GM23338 (cell line): ENCODE data around the gene MEAK7. TPM values are rescaled to one million over a fixed set of nuclear protein-coding genes. Genes with fewer than 3 reads are reported as not detected.

ENCODE experiments used
- ATAC-seq: fragments of 200-7000 bp; cut with Tn5 transposase; 3 replicates; pipeline ENCODE4 v1.9.1; 2020
- DNase-seq: peaks from one replicate; pipeline ENCODE4 v3.0.0-alpha.2; 2015; ENCODE audit warnings: low spot score
- H2AFZ ChIP-seq: fragments of 200-600 bp; sonication (generic); 2 replicates; pipeline ENCODE4 v1.8.0; 2016; ENCODE audit warnings: antibody characterized with exemption, mild to moderate bottlenecking, moderate library complexity
- H3F3A ChIP-seq: fragments of 200-600 bp; sonication (generic); replicated peaks from 2 replicates; pipeline ENCODE4 v1.8.0; 2017; ENCODE audit warnings: antibody characterized with exemption, mixed run types, low read depth
- H3K27ac ChIP-seq: fragments of 200-600 bp; sonication (generic); 2 replicates; pipeline ENCODE4 v1.6.1; 2016; ENCODE audit warnings: low read depth
- H3K27me3 ChIP-seq: fragments of 200-600 bp; sonication (generic); 2 replicates; pipeline ENCODE4 v1.8.0; 2016; ENCODE audit warnings: mild to moderate bottlenecking, mixed run types, moderate library complexity; ENCODE audit not compliant: insufficient read depth
- H3K36me3 ChIP-seq: fragments of 200-600 bp; sonication (generic); 2 replicates; pipeline ENCODE4 v1.8.0; 2016; ENCODE audit warnings: mild to moderate bottlenecking; ENCODE audit not compliant: insufficient read depth
- H3K4me1 ChIP-seq: fragments of 200-600 bp; sonication (generic); 2 replicates; pipeline ENCODE4 v1.8.0; 2016; ENCODE audit warnings: mild to moderate bottlenecking, moderate library complexity; ENCODE audit not compliant: insufficient read depth
- H3K4me2 ChIP-seq: fragments of 200-600 bp; sonication (generic); 2 replicates; pipeline ENCODE4 v1.7.1; 2017; ENCODE audit warnings: mixed run types
- H3K4me3 ChIP-seq: fragments of 200-600 bp; sonication (generic); 2 replicates; pipeline ENCODE4 v1.6.1; 2016; ENCODE audit warnings: mixed run types
- H3K79me2 ChIP-seq: fragments of 200-600 bp; sonication (generic); replicated peaks from 2 replicates; pipeline ENCODE4 v1.8.0; 2017; ENCODE audit warnings: mild to moderate bottlenecking; ENCODE audit not compliant: insufficient read depth
- H3K9me2 ChIP-seq: fragments of 200-600 bp; sonication (generic); 2 replicates; pipeline ENCODE4 v1.8.0; 2017; ENCODE audit not compliant: insufficient read depth
- H4K20me1 ChIP-seq: fragments of 200-600 bp; sonication (generic); replicated peaks from 2 replicates; pipeline ENCODE4 v1.8.0; 2017; ENCODE audit warnings: mild to moderate bottlenecking; ENCODE audit not compliant: insufficient read depth
- H3K27ac Mint-ChIP-seq: 2 replicates; pipeline ENCODE4 v1.8.0; 2020; ENCODE audit warnings: inconsistent platforms, mild to moderate bottlenecking, moderate library complexity, mixed read lengths
- H3K27me3 Mint-ChIP-seq: 3 replicates; pipeline ENCODE4 v1.8.0; 2022; ENCODE audit warnings: low read depth, mild to moderate bottlenecking, moderate library complexity, mixed read lengths, inconsistent platforms; ENCODE audit not compliant: insufficient read depth, poor library complexity
- H3K36me3 Mint-ChIP-seq: 3 replicates; pipeline ENCODE4 v1.8.0; 2021; ENCODE audit warnings: low read depth, mild to moderate bottlenecking, inconsistent platforms, moderate library complexity, mixed read lengths
- H3K4me1 Mint-ChIP-seq: 3 replicates; pipeline ENCODE4 v1.8.0; 2020; ENCODE audit warnings: mild to moderate bottlenecking, inconsistent platforms, mixed read lengths
- H3K4me3 Mint-ChIP-seq: 3 replicates; pipeline ENCODE4 v1.8.0; 2021; ENCODE audit warnings: moderate library complexity, mild to moderate bottlenecking, inconsistent platforms, mixed read lengths
- H3K9me3 Mint-ChIP-seq: 3 replicates; pipeline ENCODE4 v1.8.0; 2020; ENCODE audit warnings: moderate library complexity, mild to moderate bottlenecking, inconsistent platforms, mixed read lengths
- CREB1 ChIP-seq: fragments of 250-450 bp; sonication (Bioruptor Pico); IDR thresholded peaks from 2 replicates; pipeline ENCODE4 v1.5.0; 2020; ENCODE audit warnings: low read depth, mild to moderate bottlenecking, moderate library complexity
- ETS1 ChIP-seq: IDR thresholded peaks from 2 replicates; pipeline ENCODE4 v1.6.1; 2016; ENCODE audit warnings: antibody characterized with exemption
- EZH2 ChIP-seq: fragments of 200-600 bp; sonication (generic); IDR thresholded peaks from one replicate; pipeline ENCODE4 v1.8.0; 2017; ENCODE audit warnings: antibody characterized with exemption, mild to moderate bottlenecking, low read depth; ENCODE audit not compliant: unreplicated experiment
- JUNB ChIP-seq: IDR thresholded peaks from one replicate; pipeline ENCODE4 v1.6.1; 2016; ENCODE audit warnings: antibody characterized with exemption; ENCODE audit not compliant: unreplicated experiment
- POLR2AphosphoS5 ChIP-seq: IDR thresholded peaks from 2 replicates; pipeline ENCODE4 v1.6.1; 2016; ENCODE audit warnings: antibody characterized with exemption, low read depth
- REST ChIP-seq: IDR thresholded peaks from one replicate; pipeline ENCODE4 v1.6.1; 2018; ENCODE audit warnings: antibody characterized with exemption; ENCODE audit not compliant: unreplicated experiment
- ZNF462 ChIP-seq: fragments of 250-450 bp; sonication (Bioruptor Pico); IDR thresholded peaks from 2 replicates; pipeline ENCODE4 v1.5.0; 2020; ENCODE audit warnings: mild to moderate bottlenecking, moderate library complexity
- polyA plus RNA-seq: library from polyadenylated mRNA; unstranded; fragments of >200 nt; fragmentation: Nextera tagmentation; extraction: Ambion mirVana; gene quantifications from 2 replicates; pipeline ENCODE4 v1.2.1, GENCODE V29; 2016
- total RNA-seq: library from RNA; depleted of rRNA; stranded (reverse); fragments of >200 nt; shearing (Covaris generic); gene quantifications from 2 replicates; pipeline ENCODE4 v1.2.3, GENCODE V29; 2014

MEAK7 gene
- total and polyA plus RNA-seq, 2 experiments from 2014 or later: 7.5 to 17.2 TPM

- TF ChIP-seq REST (no peak), JUNB (no peak)
These were observed 33.1 kb downstream of the MEAK7 start (continued) for GRCh38 chr16:84471316-84471715.

GRCh38 chr16:84467709-84468108 lies 36.8 kb downstream of the MEAK7 start:
- no peak for TF ChIP-seq ZNF462 (CRISPR knock-in tag)
- TF ChIP-seq POLR2AphosphoS5: no peak
- TF ChIP-seq CREB1 (CRISPR knock-in tag): no peak
- TF ChIP-seq EZH2: no peak
- no peak for TF ChIP-seq ETS1
- DNase-seq: no peak

More at GRCh38 chr16:84467709-84468108, 36.8 kb downstream of the MEAK7 start:
- H3K36me3 Mint-ChIP-seq: peaks cover 42% of the 10 kb centered on the region
- Histone ChIP-seq H3F3A (no peaks in the 10 kb centered on the region), H4K20me1 (no peaks in the 10 kb centered on the region), H3K4me1 (no peaks in the 10 kb centered on the region), H3K79me2 (no peaks in the 10 kb centered on the region), H3K27me3 (no peaks in the 10 kb centered on the region), H3K9me2 (no peaks in the 10 kb centered on the region), H3K36me3 (peaks cover 16% of the 10 kb centered on the region; the same call in 1 of the 2 replicates), H3K27ac (no peak overlapping the region), H3K4me2 (no peak overlapping the region), H3K4me3 (no peak overlapping the region), H2AFZ (no peak overlapping the region)
- no peaks in the 10 kb centered on the region for H3K4me1 Mint-ChIP-seq
- H3K4me3 Mint-ChIP-seq: no peak overlapping the region
- peaks cover 6% of the 10 kb centered on the region for H3K27me3 Mint-ChIP-seq
- ATAC-seq: no peak
- peaks cover 30% of the 10 kb centered on the region for H3K9me3 Mint-ChIP-seq
- no peak overlapping the region for H3K27ac Mint-ChIP-seq
